Stimulated activated CD8-positive, alpha-beta memory T cell treated with anti-CD3 and anti-CD28 coated beads, Interleukin-7, amount 100 ng/mL, for 1 hour (primary cell): Measurements from ENCODE around the gene CORO7.

Source experiments
- DNase-seq, 2 donors: peaks; one replicate each; pipeline ENCODE4 v3.0.0-alpha.2; 2020; ENCODE audit warnings: low read depth in 2 of 2

The CORO7 gene

DNA sequence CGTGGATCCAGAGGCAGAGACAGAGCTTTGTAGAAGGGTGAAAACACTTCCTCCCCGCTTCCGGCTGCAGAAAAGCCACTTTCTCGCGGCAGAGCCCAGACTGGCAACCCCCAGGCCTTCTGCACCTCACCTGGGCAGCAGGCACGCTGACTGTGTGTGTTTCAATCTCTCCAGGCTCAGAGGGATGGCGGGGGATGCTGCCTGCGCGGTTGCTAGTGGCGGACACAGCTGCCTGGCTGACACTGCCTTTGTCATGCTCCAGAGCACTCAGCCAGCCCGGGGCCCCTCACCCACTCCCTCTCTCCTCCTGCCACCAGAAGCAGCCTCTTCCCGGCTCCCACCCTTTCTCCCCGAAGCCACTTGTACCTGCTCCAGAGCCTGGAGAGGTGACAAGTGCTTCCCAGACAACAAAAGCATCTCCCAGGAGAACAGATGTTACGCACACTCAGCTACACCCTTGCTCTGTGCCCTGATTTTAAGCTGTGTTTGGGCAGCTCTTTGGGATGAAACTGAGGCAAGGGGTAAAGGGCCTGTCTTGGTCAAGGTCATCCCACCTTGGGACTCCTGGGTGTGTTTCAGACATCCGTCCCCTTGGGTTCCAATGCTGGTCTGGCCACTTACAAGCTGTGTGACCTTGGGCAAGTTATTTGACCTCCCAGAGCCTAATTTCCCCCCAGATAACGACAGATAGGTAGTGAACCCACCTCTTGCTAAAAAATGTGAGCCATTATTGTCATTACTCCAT is 109.8 kb downstream of the CORO7 start:
- no peak for DNase-seq
